ENCODE data around the gene TAGLN2. TPM values are rescaled to one million over a fixed set of nuclear protein-coding genes. Genes with fewer than 3 reads are reported as not detected.

Gene TAGLN2
- polyA plus RNA-seq, 1 experiment = 745 TPM

DNA sequence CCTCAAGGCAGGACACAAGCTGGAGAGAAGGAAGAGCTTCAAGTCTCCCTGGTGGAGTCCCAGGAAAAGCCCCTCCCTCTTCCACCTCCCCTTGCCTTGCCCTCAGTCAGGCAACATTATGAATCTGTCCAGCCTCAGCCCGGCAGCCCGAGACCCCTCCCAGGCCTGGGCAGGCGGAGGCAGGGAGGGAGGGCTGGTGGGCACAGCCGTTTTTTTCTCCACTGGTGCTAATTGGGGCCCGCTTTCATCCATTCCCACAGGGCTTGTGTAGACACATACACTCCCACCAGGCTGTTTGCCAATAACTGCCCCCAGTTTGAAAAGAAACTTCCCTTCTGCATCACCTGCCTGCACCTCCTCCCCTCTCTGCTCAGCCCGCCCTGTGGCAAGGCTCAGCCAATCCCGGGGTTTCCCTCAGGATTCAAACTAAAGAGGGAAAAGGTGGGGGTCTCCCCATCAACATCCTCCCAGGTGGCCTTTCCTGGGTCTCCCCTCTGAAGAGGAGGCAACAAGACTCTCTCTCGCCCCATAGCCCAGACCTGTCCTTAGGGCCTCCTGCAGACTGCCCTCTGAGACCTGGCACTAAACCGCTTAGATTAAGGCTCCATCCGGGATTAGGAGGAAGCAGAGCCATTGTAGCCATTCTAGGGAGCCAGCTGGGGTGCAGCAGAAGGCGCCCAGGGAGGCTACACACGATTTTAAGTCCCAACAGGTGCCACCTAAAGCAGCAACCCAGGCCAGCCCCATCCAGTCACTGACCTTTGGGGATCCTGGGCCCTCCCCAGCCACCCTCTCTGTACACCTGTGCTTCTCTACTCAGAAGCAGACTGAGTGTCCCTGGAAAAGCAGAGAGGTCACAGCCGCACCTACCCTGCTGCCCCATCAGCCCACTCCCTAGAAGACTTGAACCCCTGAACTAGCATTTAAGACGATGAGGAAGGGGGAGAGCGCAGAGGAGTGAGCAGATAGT lies 16.6 kb upstream of the TAGLN2 start:
- no peak overlapping the region for H3K4me3 ChIP-seq (ENCODE audit: low read depth, low read length)
- peaks cover 18% of the 10 kb centered on the region for H3K27me3 ChIP-seq (ENCODE audit: control insufficient read depth, insufficient read depth, low read length)
- no peak for DNase-seq (ENCODE audit: low read depth)
- TF ChIP-seq, protein P1, sequence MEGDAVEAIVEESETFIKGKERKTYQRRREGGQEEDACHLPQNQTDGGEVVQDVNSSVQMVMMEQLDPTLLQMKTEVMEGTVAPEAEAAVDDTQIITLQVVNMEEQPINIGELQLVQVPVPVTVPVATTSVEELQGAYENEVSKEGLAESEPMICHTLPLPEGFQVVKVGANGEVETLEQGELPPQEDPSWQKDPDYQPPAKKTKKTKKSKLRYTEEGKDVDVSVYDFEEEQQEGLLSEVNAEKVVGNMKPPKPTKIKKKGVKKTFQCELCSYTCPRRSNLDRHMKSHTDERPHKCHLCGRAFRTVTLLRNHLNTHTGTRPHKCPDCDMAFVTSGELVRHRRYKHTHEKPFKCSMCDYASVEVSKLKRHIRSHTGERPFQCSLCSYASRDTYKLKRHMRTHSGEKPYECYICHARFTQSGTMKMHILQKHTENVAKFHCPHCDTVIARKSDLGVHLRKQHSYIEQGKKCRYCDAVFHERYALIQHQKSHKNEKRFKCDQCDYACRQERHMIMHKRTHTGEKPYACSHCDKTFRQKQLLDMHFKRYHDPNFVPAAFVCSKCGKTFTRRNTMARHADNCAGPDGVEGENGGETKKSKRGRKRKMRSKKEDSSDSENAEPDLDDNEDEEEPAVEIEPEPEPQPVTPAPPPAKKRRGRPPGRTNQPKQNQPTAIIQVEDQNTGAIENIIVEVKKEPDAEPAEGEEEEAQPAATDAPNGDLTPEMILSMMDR (IDR thresholded peaks at IDR 0.05; ENCODE audit: insufficient read depth, low read depth, low read length) = no peak
- ChIA-PET CTCF (interaction anchor here (39.5 kb wide), 1 partner anchor 69 kb away, joined by 889 read pairs; no protein-coding TSS in a partner anchor), POLR2A (no interaction called here)
- no peaks in the 10 kb centered on the region for H3K36me3 ChIP-seq (ENCODE audit: control insufficient read depth, insufficient read depth, low read length)

DNA sequence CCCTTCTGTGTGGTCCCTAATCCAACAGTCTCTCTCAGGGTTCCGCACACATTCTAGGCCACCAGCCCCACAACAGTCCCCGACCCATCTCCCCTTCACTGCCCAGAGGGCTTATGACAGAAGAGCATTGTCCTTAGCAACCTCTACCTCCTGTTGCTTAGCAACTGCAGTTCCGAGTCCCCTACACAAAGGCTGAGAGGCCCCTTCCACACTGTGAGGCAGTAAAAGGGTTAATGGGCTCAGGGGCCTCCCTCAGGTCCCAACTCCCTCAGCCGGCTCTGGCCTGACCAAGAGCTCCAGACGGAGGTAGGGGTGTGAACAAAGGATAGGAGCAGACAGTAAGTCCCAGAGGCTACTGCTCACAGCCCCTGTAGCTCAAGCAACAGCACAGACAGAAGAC lies 15.8 kb upstream of the TAGLN2 start:
- TF ChIP-seq, protein P1 (IDR thresholded peaks at IDR 0.05; ENCODE audit: insufficient read depth, low read depth, low read length) = no peak
- Histone ChIP-seq H3K36me3 (ENCODE audit: control insufficient read depth, insufficient read depth, low read length) (no peaks in the 10 kb centered on the region), H3K4me3 (ENCODE audit: low read depth, low read length) (no peak overlapping the region), H3K27me3 (ENCODE audit: control insufficient read depth, insufficient read depth, low read length) (peaks cover 16% of the 10 kb centered on the region)
- POLR2A ChIA-PET = no interaction called here
- CTCF ChIA-PET = interaction anchor here (39.5 kb wide), 1 partner anchor 70 kb away, joined by 889 read pairs; no protein-coding TSS in a partner anchor
- DNase-seq (ENCODE audit: low read depth) = no peak

DNA sequence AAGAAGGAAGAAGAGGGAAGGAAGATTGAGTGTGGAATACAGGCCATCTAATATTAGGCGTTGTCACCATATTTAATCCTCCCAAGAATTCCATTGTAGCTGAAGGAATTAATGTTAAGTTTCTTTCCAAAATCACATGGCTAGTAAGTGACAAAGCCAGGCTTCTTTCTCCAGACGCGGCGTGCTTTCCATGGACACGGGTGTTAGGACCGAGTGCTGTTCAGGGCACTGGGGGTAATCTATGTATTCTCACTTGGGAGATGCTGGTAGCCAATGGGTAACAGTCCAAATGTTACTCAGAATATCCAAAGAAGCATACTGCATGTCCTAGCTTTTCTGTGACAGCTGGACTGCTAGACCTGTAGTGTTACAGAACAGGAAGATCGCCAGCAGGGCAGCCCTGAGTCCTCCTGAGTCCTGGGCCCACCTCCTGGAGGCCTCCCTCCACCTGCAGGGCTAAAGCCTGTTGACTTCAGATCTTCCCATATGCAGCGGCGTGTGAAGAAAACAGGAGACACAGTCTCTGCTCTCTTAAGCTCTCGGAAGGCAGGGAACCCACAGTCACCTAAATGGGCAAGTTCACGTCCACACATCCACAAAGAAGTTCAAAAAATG lies 14.8 kb upstream of the TAGLN2 start:
- H3K36me3 ChIP-seq (ENCODE audit: control insufficient read depth, insufficient read depth, low read length) = no peaks in the 10 kb centered on the region
- peaks cover 15% of the 10 kb centered on the region for H3K27me3 ChIP-seq (ENCODE audit: control insufficient read depth, insufficient read depth, low read length)
- TF ChIP-seq, protein P1 (IDR thresholded peaks at IDR 0.05; ENCODE audit: insufficient read depth, low read depth, low read length) = no peak
- no peak for DNase-seq (ENCODE audit: low read depth)
- no peak overlapping the region for H3K4me3 ChIP-seq (ENCODE audit: low read depth, low read length)
- POLR2A ChIA-PET = no interaction called here
- CTCF ChIA-PET = interaction anchor here (1.6 to 39.5 kb wide), 2 partner anchors 15 to 71 kb away, joined by 6 to 889 read pairs; partner anchors contain the start of gene TAGLN2

DNA sequence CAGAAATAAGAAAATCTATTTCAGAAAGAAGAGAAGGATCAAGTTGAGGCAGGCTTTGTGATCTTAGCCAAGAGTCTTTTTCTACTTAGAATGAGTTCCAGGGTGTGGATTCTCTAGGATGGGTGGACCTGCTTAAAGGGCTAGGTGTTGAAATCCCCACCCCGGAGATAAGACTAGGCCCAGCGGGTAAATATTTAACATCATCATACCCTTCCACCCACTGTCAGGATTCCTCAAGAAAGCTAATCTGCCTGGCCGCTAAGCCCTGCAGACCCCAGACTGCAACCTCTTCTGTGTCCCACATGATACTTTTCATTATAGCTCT lies 14.3 kb upstream of the TAGLN2 start:
- TF ChIP-seq, protein P1 (IDR thresholded peaks at IDR 0.05; ENCODE audit: insufficient read depth, low read depth, low read length) = no peak
- POLR2A ChIA-PET = no interaction called here
- Histone ChIP-seq H3K36me3 (ENCODE audit: control insufficient read depth, insufficient read depth, low read length) (no peaks in the 10 kb centered on the region), H3K4me3 (ENCODE audit: low read depth, low read length) (no peak overlapping the region), H3K27me3 (ENCODE audit: control insufficient read depth, insufficient read depth, low read length) (peaks cover 12% of the 10 kb centered on the region)
- CTCF ChIA-PET = interaction anchor here (1.6 to 39.5 kb wide), 2 partner anchors 14 to 71 kb away, joined by 6 to 889 read pairs; partner anchors contain the start of gene TAGLN2
- no peak for DNase-seq (ENCODE audit: low read depth)

Measured in BJ (cell line).